ENCODE data around the gene UBE2E2.

- TF ChIP-seq CTCF (IDR thresholded peaks at IDR 0.05) = no peak
- no peak for TF ChIP-seq EZH2 (IDR thresholded peaks at IDR 0.05; ENCODE audit: borderline replicate concordance, insufficient read depth, low read depth, low read length, poor library complexity, severe bottlenecking)
These were observed 85.6 kb downstream of the UBE2E2 start for GRCh38 chr3:23288715-23289114.

Data from B cell (primary cell).